Neural cell (in vitro differentiated cells): Measurements from ENCODE around the gene MCRIP1. TPM values are rescaled to one million over a fixed set of nuclear protein-coding genes. Genes with fewer than 3 reads are reported as not detected.

Experiments used
- H2AFZ ChIP-seq: fragments of 200-600, 300-800 bp; sonication (generic), shearing (Covaris generic); 2 replicates; pipeline ENCODE4 v1.6.0; 2014; ENCODE audit warnings: low read depth, mild to moderate bottlenecking, antibody characterized with exemption, low read length, moderate library complexity
- H3F3A ChIP-seq: fragments of 200-600 bp; shearing (Covaris generic); 2 replicates; pipeline ENCODE4 v1.6.1; 2016; ENCODE audit warnings: mild to moderate bottlenecking, moderate library complexity, mixed read lengths, antibody characterized with exemption, low read length; ENCODE audit not compliant: insufficient read depth, poor library complexity, severe bottlenecking
- H3K27ac ChIP-seq: fragments of 200-600, 300-800 bp; sonication (generic), shearing (Covaris generic); 2 replicates; pipeline ENCODE4 v1.5.1; 2014; ENCODE audit warnings: mild to moderate bottlenecking, low read length, moderate library complexity
- H3K27me3 ChIP-seq: fragments of 300-800, 200-600 bp; sonication (generic), shearing (Covaris generic); 2 replicates; pipeline ENCODE4 v1.6.0; 2014; ENCODE audit warnings: mild to moderate bottlenecking, low read depth, low read length, moderate library complexity; ENCODE audit not compliant: insufficient read depth
- H3K36me3 ChIP-seq: fragments of 300-800, 200-600 bp; sonication (generic), shearing (Covaris generic); 2 replicates; pipeline ENCODE4 v1.5.1; 2014; ENCODE audit warnings: mild to moderate bottlenecking, antibody characterized with exemption, low read length, moderate library complexity; ENCODE audit not compliant: insufficient read depth
- H3K4me2 ChIP-seq: fragments of 300-800, 200-600 bp; sonication (generic), shearing (Covaris generic); 2 replicates; pipeline ENCODE4 v1.6.0; 2014; ENCODE audit warnings: mild to moderate bottlenecking, low read length
- H3K4me3 ChIP-seq: fragments of 300-800, 200-600 bp; sonication (generic), shearing (Covaris generic); 2 replicates; pipeline ENCODE4 v1.5.1; 2014; ENCODE audit warnings: mild to moderate bottlenecking, low read length, moderate library complexity
- H3K79me2 ChIP-seq: fragments of 200-600 bp; shearing (Covaris generic); replicated peaks from 2 replicates; pipeline ENCODE4 v1.6.0; 2014; ENCODE audit warnings: mild to moderate bottlenecking, low read length, moderate library complexity; ENCODE audit not compliant: insufficient read depth
- H3K9ac ChIP-seq: fragments of 300-800, 200-600 bp; sonication (generic), shearing (Covaris generic); 2 replicates; pipeline ENCODE4 v1.6.1; 2016; ENCODE audit warnings: mild to moderate bottlenecking, low read length, mixed read lengths
- H3K9me2 ChIP-seq: fragments of 200-600 bp; shearing (Covaris generic); 2 replicates; pipeline ENCODE4 v1.6.1; 2016; ENCODE audit warnings: mild to moderate bottlenecking, low read length, mixed read lengths; ENCODE audit not compliant: insufficient read depth
- H3K9me3 ChIP-seq: fragments of 200-600, 300-800 bp; sonication (generic), shearing (Covaris generic); 2 replicates; pipeline ENCODE4 v1.6.1; 2016; ENCODE audit warnings: mild to moderate bottlenecking, mixed run types, low read length, moderate library complexity, mixed read lengths
- H4K20me1 ChIP-seq: fragments of 200-600 bp; shearing (Covaris generic); 2 replicates; pipeline ENCODE4 v1.6.1; 2016; ENCODE audit warnings: mild to moderate bottlenecking, mixed run types; ENCODE audit not compliant: insufficient read depth
- EP300 ChIP-seq: fragments of 450-650 bp; conservative IDR thresholded peaks from 2 replicates; pipeline ENCODE4 v1.6.1; 2014; ENCODE audit warnings: antibody characterized with exemption, mild to moderate bottlenecking, moderate library complexity; ENCODE audit not compliant: poor library complexity, severe bottlenecking
- EZH2 ChIP-seq: fragments of 200-600, 300-800 bp; shearing (Covaris generic), sonication (generic); IDR thresholded peaks from 2 replicates; pipeline ENCODE4 v1.6.1; 2014; ENCODE audit warnings: antibody characterized with exemption, low read length, borderline replicate concordance, mild to moderate bottlenecking; ENCODE audit not compliant: insufficient read depth, poor library complexity, severe bottlenecking
- MXI1 ChIP-seq: fragments of 450-650 bp; conservative IDR thresholded peaks from 2 replicates; pipeline ENCODE4 v1.6.1; 2014; ENCODE audit warnings: antibody characterized with exemption, mild to moderate bottlenecking; ENCODE audit not compliant: poor library complexity, severe bottlenecking
- POLR2AphosphoS5 ChIP-seq: IDR thresholded peaks from 2 replicates; pipeline ENCODE4 v1.6.1; 2012
- RAD21 ChIP-seq: fragments of 450-650 bp; conservative IDR thresholded peaks from 2 replicates; pipeline ENCODE4 v1.6.1; 2014; ENCODE audit warnings: antibody characterized with exemption, mild to moderate bottlenecking, moderate library complexity
- SMC3 ChIP-seq: fragments of 450-650 bp; conservative IDR thresholded peaks from 2 replicates; pipeline ENCODE4 v1.6.1; 2014; ENCODE audit warnings: antibody characterized with exemption, mild to moderate bottlenecking, moderate library complexity; ENCODE audit not compliant: poor library complexity
- TAF1 ChIP-seq: IDR thresholded peaks from 2 replicates; pipeline ENCODE4 v1.6.1; 2012; ENCODE audit warnings: low read depth
- polyA plus RNA-seq: library from polyadenylated mRNA; depleted of rRNA; stranded (reverse); fragments of >200 nt; gene quantifications from 2 replicates; pipeline ENCODE4 v1.2.3, GENCODE V29; 2014
- TF ChIP-seq, protein P1 (sequence below): IDR thresholded peaks from 2 replicates; pipeline ENCODE4 v1.6.1; 2012; ENCODE audit warnings: borderline replicate concordance
- TF ChIP-seq, protein P2 (sequence below): fragments of 450-650 bp; IDR thresholded peaks from 2 replicates; pipeline ENCODE4 v1.5.1; 2014; ENCODE audit warnings: antibody characterized with exemption, mild to moderate bottlenecking, moderate library complexity; ENCODE audit not compliant: poor library complexity, severe bottlenecking

Gene MCRIP1
- polyA plus RNA-seq, 1 donor from 2014 or later: 524 TPM

DNA sequence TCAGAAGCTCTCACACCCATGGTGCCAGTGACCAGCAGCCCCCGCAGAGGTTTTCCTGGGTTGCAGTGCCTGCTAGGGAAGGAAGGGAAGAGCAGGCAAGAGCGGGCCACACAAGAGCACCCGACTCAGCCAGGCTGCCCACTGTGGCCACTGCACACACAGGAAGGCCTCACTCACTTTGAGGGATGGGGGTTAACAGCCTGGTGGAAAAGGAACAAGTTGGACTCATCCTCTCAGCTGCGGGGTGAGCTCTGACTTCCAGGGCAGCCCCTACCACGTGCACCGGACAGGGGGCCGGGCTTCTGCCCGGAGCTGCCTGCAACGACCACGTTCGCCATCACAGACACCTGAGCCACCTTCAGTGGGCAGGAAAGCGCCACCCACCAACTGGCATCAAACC is 19.1 kb upstream of the MCRIP1 start (continued):
- no peak for TF ChIP-seq EZH2
- TF ChIP-seq TAF1: no peak
- no peak for TF ChIP-seq EP300

DNA sequence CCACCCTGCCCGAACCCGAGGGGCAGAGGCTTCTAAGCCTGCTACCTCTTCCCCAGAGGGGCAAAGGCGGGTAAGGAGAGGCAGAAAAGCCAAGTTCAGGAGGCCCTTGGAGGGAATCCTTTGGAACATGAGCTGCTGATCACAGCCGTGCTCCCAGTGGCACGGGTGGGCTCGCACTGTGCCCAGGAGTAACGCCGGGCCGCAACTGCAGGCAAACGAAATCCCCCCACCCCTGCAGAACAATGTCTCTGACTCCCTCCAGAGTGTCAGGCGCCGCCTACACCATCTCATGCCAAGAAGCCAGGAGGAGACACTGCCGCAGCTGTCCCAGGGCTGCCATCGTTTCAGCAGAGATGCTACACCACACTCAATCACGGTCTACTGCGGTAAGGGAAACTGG is 18.3 kb upstream of the MCRIP1 start:
- H3K36me3 ChIP-seq: peaks cover 4% of the 10 kb centered on the region
- no peak overlapping the region for H3K9ac ChIP-seq
- H3F3A ChIP-seq: no peaks in the 10 kb centered on the region
- H4K20me1 ChIP-seq: no peaks in the 10 kb centered on the region
- no peak overlapping the region for H3K4me3 ChIP-seq
- H3K27me3 ChIP-seq: no peaks in the 10 kb centered on the region
- H3K79me2 ChIP-seq: no peaks in the 10 kb centered on the region
- H3K9me3 ChIP-seq: no peaks in the 10 kb centered on the region
- no peak overlapping the region for H2AFZ ChIP-seq
- H3K4me2 ChIP-seq: no peak overlapping the region
- TF ChIP-seq EP300: no peak
- TF ChIP-seq POLR2AphosphoS5: no peak
- no peak for TF ChIP-seq RAD21
- TF ChIP-seq, protein P1, sequence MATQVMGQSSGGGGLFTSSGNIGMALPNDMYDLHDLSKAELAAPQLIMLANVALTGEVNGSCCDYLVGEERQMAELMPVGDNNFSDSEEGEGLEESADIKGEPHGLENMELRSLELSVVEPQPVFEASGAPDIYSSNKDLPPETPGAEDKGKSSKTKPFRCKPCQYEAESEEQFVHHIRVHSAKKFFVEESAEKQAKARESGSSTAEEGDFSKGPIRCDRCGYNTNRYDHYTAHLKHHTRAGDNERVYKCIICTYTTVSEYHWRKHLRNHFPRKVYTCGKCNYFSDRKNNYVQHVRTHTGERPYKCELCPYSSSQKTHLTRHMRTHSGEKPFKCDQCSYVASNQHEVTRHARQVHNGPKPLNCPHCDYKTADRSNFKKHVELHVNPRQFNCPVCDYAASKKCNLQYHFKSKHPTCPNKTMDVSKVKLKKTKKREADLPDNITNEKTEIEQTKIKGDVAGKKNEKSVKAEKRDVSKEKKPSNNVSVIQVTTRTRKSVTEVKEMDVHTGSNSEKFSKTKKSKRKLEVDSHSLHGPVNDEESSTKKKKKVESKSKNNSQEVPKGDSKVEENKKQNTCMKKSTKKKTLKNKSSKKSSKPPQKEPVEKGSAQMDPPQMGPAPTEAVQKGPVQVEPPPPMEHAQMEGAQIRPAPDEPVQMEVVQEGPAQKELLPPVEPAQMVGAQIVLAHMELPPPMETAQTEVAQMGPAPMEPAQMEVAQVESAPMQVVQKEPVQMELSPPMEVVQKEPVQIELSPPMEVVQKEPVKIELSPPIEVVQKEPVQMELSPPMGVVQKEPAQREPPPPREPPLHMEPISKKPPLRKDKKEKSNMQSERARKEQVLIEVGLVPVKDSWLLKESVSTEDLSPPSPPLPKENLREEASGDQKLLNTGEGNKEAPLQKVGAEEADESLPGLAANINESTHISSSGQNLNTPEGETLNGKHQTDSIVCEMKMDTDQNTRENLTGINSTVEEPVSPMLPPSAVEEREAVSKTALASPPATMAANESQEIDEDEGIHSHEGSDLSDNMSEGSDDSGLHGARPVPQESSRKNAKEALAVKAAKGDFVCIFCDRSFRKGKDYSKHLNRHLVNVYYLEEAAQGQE: no peak
- TF ChIP-seq, protein P2, sequence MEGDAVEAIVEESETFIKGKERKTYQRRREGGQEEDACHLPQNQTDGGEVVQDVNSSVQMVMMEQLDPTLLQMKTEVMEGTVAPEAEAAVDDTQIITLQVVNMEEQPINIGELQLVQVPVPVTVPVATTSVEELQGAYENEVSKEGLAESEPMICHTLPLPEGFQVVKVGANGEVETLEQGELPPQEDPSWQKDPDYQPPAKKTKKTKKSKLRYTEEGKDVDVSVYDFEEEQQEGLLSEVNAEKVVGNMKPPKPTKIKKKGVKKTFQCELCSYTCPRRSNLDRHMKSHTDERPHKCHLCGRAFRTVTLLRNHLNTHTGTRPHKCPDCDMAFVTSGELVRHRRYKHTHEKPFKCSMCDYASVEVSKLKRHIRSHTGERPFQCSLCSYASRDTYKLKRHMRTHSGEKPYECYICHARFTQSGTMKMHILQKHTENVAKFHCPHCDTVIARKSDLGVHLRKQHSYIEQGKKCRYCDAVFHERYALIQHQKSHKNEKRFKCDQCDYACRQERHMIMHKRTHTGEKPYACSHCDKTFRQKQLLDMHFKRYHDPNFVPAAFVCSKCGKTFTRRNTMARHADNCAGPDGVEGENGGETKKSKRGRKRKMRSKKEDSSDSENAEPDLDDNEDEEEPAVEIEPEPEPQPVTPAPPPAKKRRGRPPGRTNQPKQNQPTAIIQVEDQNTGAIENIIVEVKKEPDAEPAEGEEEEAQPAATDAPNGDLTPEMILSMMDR: no peak
- TF ChIP-seq TAF1: no peak
- no peak for TF ChIP-seq MXI1
- TF ChIP-seq EZH2: no peak
- no peak for TF ChIP-seq SMC3
- H3K9me2 ChIP-seq: no peaks in the 10 kb centered on the region
- H3K27ac ChIP-seq: no peak overlapping the region

DNA sequence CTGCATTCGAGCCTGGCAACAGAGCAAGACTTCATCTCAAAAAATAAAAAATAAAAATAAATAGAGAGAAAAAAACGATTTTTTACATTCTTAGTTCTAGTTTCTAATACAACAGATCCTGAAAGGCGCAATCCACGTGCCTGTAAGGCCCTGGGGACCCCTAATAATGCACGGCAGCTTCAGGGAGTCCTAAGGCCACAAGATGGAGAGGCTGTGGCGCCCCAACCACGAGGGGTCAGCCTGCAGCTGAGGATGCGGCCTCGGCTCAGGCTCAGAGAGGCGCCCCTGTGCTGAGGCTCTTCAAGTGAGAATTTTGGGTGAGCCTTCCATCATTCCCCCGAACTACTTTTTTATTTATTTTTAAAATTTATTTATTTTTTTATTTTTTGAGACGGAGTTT is 16.4 kb upstream of the MCRIP1 start:
- Histone ChIP-seq H3K9me3 (no peaks in the 10 kb centered on the region), H2AFZ (no peak overlapping the region), H3K9me2 (no peaks in the 10 kb centered on the region), H3K4me3 (no peak overlapping the region), H3F3A (no peaks in the 10 kb centered on the region), H3K4me2 (no peak overlapping the region), H3K79me2 (no peaks in the 10 kb centered on the region), H3K27ac (no peak overlapping the region), H3K36me3 (peaks cover 4% of the 10 kb centered on the region), H4K20me1 (no peaks in the 10 kb centered on the region), H3K27me3 (no peaks in the 10 kb centered on the region), H3K9ac (no peak overlapping the region)
- TF ChIP-seq EZH2 (no peak), TAF1 (no peak), RAD21 (no peak), EP300 (no peak), SMC3 (no peak), MXI1 (no peak), POLR2AphosphoS5 (no peak)
- TF ChIP-seq, protein P2: no peak
- TF ChIP-seq, protein P1: no peak
